GM19240 (cell line): Measurements from ENCODE around the gene CDK14.
A peak's percentile ranks its signal among the peaks of the same experiment; 100 is the strongest.

Experiments
- DNase-seq: peaks from one replicate; pipeline ENCODE4 v3.0.0; 2011; ENCODE audit warnings: low spot score; ENCODE audit not compliant: insufficient read length

Gene CDK14

GRCh38 chr7:90677486-90678404, 81.6 kb downstream of the CDK14 start:
- DNase-seq, result no peak

GRCh38 chr7:90678986-90679385, 82.9 kb downstream of the CDK14 start:
- no peak for DNase-seq

GRCh38 chr7:90680484-90680883, 84.4 kb downstream of the CDK14 start:
- DNase-seq, result no peak

GRCh38 chr7:90681336-90682022, 85.4 kb downstream of the CDK14 start:
- DNase-seq, result no peak

- no peak for DNase-seq
These were observed 90.0 kb downstream of the CDK14 start for GRCh38 chr7:90686146-90686545.

GRCh38 chr7:90688810-90689209, 92.7 kb downstream of the CDK14 start:
- no peak for DNase-seq

GRCh38 chr7:90689260-90689659, 93.1 kb downstream of the CDK14 start:
- no peak for DNase-seq

- DNase-seq, result no peak
These were observed 94.2 kb downstream of the CDK14 start for GRCh38 chr7:90690159-90690858.

GRCh38 chr7:90692396-90692795, 96.3 kb downstream of the CDK14 start:
- DNase-seq, result no peak

- no peak for DNase-seq
These were observed 96.8 kb downstream of the CDK14 start for GRCh38 chr7:90692947-90693346.

- no peak for DNase-seq
These were observed 97.8 kb downstream of the CDK14 start for GRCh38 chr7:90693939-90694338.

- DNase-seq, result no peak
These were observed 102.5 kb downstream of the CDK14 start for GRCh38 chr7:90698616-90699015.

GRCh38 chr7:90701021-90701420, 104.9 kb downstream of the CDK14 start:
- DNase-seq, result no peak

GRCh38 chr7:90701771-90702170, 105.7 kb downstream of the CDK14 start:
- DNase-seq, result no peak

GRCh38 chr7:90705391-90706071, 109.4 kb downstream of the CDK14 start:
- no peak for DNase-seq

DNA sequence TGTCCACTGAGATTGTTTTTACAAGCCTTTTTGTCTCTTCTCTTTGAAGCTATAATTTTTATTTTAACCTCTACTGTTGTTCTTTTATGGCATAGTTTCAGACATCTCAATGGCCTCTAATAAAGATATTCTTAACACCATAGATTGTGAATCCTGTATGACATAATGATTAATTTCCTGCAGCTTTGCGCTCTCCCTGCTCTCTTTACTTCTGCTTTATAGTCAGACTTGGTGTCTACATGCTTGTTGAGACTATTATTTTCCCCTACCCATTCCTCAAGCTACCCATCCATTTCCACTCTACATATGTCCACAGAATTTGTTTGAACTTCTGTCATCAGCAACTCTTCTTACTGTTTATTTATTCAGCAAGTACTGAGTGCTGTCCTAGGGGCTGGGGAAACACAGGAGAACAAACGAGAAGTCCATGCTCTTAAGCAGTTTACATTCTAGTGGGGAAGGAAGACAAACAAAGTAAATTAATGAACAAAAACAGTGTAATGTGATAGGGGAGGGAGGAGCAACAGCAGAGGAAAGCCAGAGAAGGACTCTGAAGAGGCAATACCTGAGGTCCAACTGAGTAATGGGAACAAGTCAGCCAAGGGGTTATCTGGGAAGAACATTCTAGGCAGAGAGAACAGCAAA, 110.1 kb downstream of the CDK14 start:
- DNase-seq, result no peak

- peak; percentile 19 for DNase-seq
These were observed 112.8 kb downstream of the CDK14 start for GRCh38 chr7:90708841-90709317.

DNA sequence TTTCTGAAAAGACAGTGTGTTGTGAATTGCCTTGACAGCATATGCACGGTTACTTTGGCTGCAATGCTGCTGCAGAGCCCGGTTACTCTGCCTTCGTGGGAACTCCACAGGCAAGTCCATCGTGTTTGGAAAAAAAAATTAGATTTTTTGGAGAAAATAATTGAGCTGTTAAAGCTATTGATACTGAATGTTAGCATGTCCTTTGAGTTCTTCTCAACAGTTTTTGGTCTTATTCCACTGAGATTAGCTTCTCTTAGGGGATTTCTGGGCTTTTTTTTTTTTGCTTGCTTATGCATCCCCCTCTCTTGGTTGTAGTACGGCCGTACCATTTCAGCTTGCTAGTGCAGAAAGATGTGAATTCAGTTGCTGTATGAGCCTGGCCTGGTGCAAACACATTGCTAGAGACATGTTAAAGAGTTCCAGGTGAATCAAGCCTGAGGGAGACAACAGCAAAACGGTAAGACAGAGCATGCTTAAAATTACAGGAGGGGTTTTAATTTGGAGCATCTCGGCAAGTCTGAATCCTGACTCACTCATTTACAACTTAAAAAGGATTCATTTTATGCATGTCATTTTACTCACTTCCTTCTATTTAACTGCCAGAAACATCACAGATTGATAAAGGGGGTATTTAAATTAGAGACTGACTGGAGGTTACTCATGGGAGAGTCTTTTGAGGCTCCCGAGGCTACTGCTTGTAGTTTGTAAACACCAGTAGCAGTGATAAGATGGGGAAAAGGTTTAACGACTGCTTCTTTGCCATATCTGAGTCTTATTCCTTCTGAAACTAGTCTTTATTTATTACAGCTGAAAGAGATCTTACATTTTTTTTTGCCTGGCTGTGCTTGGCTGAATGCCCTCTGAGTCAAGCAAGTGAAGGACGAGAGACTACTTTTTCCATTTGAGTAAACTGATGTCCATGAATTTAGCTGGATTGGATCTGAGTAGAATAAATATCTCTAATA, 113.7 kb downstream of the CDK14 start:
- DNase-seq, result no peak

DNA sequence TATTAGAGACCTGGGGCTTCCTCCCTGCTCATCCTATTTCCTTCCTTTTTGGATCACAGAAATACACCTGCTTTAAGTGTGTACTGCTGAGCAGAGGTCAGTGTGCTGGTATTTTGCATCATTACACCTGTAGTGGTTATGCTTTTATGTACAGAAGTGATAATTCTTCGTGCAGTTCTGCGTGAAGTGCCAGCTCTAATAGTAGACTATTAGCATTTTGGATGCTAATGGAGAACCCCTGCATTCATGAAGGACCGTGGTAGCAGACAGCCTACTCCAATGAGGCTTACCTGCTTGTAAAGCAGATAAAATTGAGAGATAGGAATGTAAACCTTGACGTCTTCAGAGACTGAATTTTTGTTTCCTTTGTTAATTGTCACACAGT, 114.3 kb downstream of the CDK14 start:
- no peak for DNase-seq

DNA sequence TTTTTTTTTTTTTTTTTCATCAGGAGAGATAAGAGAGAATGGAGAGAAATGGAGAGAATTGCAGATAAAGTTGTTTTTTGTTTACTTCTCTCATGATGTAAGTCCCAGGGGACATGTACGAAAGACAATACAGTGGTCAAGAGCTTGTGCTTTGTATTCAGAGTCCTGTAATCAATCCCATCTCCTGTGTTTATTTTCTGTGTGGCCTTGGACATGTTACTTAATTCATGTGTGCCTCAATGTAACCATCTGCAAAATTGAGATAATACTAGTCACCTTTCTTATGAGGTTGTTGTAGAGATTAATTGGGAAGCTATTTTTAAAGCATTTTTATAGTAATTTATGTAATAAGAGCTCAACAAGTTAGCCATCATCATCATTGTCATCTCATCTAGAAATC, 117.5 kb downstream of the CDK14 start:
- DNase-seq, result no peak
